A549 treated with AZD9567 at 1 μM for 4 hours (cell line): ENCODE results near the gene MTMR10. TPM values are rescaled to one million over a fixed set of nuclear protein-coding genes. Genes with fewer than 3 reads are reported as not detected.

ENCODE experiments used
- total RNA-seq: library from RNA; stranded (reverse); fragments of 200-300 nt; extraction: Qiagen RNA extraction; gene quantifications from 5 replicates; pipeline ENCODE4 v1.2.3, GENCODE V29; 2022; ENCODE audit not compliant: insufficient read depth

MTMR10 gene, protein sequence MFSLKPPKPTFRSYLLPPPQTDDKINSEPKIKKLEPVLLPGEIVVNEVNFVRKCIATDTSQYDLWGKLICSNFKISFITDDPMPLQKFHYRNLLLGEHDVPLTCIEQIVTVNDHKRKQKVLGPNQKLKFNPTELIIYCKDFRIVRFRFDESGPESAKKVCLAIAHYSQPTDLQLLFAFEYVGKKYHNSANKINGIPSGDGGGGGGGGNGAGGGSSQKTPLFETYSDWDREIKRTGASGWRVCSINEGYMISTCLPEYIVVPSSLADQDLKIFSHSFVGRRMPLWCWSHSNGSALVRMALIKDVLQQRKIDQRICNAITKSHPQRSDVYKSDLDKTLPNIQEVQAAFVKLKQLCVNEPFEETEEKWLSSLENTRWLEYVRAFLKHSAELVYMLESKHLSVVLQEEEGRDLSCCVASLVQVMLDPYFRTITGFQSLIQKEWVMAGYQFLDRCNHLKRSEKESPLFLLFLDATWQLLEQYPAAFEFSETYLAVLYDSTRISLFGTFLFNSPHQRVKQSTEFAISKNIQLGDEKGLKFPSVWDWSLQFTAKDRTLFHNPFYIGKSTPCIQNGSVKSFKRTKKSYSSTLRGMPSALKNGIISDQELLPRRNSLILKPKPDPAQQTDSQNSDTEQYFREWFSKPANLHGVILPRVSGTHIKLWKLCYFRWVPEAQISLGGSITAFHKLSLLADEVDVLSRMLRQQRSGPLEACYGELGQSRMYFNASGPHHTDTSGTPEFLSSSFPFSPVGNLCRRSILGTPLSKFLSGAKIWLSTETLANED
- total RNA-seq: 12.6 to 18.9 TPM (median 16.2 TPM) in 5 replicates

DNA sequence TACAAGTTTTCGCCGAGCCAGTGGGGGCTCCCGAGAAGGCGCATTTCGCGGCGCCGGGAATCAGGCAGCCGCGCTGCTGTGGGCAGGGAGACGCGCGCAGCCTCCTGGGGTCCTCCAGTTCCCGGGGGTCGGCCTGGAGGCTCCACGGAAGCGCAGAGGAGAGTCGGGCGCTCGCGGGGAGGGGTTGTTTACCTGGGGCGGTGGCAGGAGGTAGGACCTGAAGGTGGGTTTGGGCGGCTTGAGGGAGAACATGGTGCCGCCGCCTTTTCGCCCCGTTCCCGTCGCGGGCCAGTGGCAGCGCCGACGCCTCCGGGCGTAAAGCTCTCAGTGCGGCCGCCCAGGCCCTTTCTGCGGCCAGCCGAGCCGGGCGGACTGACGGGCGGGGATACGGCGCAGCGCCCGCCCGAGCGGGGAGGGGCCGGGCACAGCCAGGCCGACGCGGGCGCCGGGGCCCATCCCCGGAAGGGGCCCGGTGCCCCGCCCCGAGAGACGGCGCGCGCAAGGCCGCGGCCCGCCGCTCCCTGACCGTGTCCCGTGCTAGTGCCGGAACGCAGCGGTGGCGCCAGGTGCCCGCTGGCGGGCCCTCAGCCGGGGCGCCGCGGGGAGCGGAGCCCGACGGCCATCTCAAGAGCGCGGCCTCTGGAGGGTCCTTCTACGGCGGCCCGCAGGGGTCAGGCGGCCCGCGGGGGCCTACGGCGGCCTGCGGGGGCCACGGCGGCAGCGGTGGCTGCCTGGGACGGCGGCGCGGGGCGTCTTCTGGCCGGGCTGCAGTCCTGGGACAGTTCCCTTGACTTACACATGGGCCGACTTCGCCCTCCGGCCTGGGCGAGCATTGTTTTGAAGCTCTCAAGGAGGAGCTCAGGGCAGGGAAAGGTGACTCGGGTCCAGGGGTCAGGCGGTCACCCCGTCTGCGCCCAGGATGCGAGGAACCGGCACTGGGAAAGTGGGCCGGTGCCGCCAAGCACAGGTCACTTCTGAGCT is at the start of gene MTMR10:
Gene MTMR10, minus strand, starts transcription at position 374 of the 981 bp plus-strand sequence. Its CDS starts 122 bp downstream, at position 252.

DNA sequence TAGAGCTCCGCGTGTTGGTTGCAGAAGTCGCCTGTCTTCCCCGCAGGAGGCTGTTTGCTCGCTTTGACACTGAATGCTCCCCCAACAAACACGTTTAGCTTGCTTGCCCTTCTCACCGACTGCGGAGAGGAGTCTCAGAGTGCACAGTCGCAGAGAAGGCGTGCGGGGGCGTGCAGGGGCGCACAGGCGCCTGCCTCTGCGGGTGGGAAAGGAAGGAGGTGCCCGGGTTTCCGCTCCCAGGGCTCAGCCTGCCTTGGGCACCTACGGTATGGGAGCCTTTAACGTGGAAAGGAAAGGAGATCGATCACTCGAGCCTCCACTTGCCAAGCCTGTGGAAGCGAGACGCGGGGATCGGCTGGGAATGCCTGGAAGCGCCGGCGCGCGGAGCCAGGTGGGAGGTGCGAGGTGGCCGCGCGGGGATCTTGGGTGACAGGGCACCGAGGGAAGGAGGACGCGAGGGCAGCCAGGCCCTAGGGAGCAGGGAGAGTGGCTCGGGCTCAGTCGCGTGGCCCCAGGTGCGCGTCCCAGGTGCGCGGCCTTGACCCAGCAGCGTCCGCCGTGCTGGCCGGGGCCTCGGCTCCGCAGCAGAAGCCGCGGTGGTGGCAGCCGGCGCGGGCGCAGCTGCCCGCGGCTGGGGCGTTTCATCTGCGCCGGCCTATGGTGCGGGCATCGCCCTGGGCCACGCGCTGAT is 87.8 kb downstream of the MTMR10 start, which contains the start of gene FAN1:
Gene FAN1, plus strand, starts transcription at position 419 of the 691 bp plus-strand sequence. CDS start 749 bp downstream, outside the sequence.

Other genes with a start within 250 kb of the MTMR10 start
- 11.4 to 14.8 TPM (median 12.6 TPM) in 5 replicates for gene FAN1, start 87.7 kb downstream of the MTMR10 start, total RNA-seq
- not detected in 5 replicates for gene TRPM1, start 110.1 kb upstream of the MTMR10 start, total RNA-seq